Measurements from ENCODE around the gene DNM3. TPM values are rescaled to one million over a fixed set of nuclear protein-coding genes. Genes with fewer than 3 reads are reported as not detected.

DNM3 gene
- polyA plus RNA-seq, 1 donor (not counting 4 experiments of a cell fraction or from before 2014, with no cell fraction given): 2.0 TPM

DNA sequence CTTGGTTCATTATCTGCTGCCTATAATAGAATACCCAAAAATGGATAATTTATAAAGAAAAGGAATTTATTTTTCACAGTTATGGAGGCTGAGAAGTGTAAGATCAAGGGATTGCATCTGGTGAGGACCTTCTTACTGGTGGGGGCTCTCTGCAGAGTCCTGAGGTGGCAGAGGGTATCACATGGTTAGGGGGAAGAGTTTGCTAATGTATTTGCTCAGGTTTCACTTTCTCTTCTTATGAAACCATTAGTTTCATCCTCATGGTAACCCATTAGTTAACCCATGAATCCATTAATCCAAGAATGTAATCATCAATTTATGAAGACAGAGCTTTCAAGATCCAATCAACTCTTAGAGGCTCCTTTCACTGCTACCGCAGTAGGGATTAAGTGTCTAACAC, 120.6 kb downstream of the DNM3 start:
- dilution Hi-C loops (cut with MboI; ENCODE audit: extremely low pct_ligation_motif_present, low sequenced_read_pairs): no loop called here

DNA sequence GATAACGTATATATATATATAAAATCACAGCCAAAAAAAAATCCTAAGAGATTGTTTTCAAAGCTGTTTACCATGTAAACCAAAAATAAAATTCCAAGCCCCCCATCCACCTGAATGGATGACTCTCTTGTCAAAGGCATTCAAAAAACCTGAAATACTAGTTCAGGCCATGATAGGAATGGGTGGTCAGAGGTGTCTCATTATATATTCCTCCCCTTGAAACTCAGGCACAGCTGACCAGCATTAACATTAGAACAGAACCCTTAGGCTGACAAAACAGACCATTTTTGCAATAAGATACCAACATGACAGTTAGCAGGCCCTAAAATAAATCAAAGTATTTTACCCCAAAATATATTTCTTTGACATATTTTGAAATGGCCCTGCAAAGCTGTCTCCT, 122.5 kb downstream of the DNM3 start:
- Histone ChIP-seq H4K20me1 (ENCODE audit: control insufficient read depth, extremely low read depth, insufficient read depth, low read length) (no peaks in the 10 kb centered on the region), H3K9me1 (ENCODE audit: control insufficient read depth, extremely low read depth, insufficient read depth, low read length) (no peaks in the 10 kb centered on the region), H3K79me2 (ENCODE audit: control insufficient read depth, insufficient read depth, low read length) (no peaks in the 10 kb centered on the region), H3K27me3 (ENCODE audit: control insufficient read depth, extremely low read depth, insufficient read depth, low read length) (no peaks in the 10 kb centered on the region), H3K4me3 (ENCODE audit: control insufficient read depth in 2 of 3, extremely low read depth in 1 of 3, insufficient read depth in 2 of 3, low read depth in 1 of 3, low read length in 3 of 3) (no peak overlapping the region), H3K9ac (ENCODE audit: control insufficient read depth, extremely low read depth, insufficient read depth, low read length) (no peak overlapping the region), H3K4me1 (ENCODE audit: control insufficient read depth, extremely low read depth, insufficient read depth, low read length) (peaks cover 8% of the 10 kb centered on the region), H3K4me2 (ENCODE audit: control insufficient read depth, extremely low read depth, insufficient read depth, low read depth, low read length) (no peak overlapping the region), H3K36me3 (ENCODE audit: control insufficient read depth in 2 of 2, extremely low read depth in 1 of 2, insufficient read depth in 2 of 2, low read length in 2 of 2) (no peaks in the 10 kb centered on the region), H3K27ac (ENCODE audit: control insufficient read depth, insufficient read depth, low read length) (no peak overlapping the region), H2AFZ (ENCODE audit: control insufficient read depth, low read length) (no peak overlapping the region), H3K9me3 (ENCODE audit: control insufficient read depth, low read depth, low read length) (no peaks in the 10 kb centered on the region)
- FAIRE-seq (no peak), DNase-seq (ENCODE audit: low read depth, low spot score) (no peak)
- dilution Hi-C loops (cut with MboI; ENCODE audit: extremely low pct_ligation_motif_present, low sequenced_read_pairs): no loop called here
- TF ChIP-seq EZH2 (IDR thresholded peaks at IDR 0.05; ENCODE audit: low read length): no peak
- TF ChIP-seq, protein P1, sequence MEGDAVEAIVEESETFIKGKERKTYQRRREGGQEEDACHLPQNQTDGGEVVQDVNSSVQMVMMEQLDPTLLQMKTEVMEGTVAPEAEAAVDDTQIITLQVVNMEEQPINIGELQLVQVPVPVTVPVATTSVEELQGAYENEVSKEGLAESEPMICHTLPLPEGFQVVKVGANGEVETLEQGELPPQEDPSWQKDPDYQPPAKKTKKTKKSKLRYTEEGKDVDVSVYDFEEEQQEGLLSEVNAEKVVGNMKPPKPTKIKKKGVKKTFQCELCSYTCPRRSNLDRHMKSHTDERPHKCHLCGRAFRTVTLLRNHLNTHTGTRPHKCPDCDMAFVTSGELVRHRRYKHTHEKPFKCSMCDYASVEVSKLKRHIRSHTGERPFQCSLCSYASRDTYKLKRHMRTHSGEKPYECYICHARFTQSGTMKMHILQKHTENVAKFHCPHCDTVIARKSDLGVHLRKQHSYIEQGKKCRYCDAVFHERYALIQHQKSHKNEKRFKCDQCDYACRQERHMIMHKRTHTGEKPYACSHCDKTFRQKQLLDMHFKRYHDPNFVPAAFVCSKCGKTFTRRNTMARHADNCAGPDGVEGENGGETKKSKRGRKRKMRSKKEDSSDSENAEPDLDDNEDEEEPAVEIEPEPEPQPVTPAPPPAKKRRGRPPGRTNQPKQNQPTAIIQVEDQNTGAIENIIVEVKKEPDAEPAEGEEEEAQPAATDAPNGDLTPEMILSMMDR (optimal IDR thresholded peaks at IDR 0.05 in 1 of 3, IDR thresholded peaks at IDR 0.05 in 1 of 3, conservative IDR thresholded peaks at IDR 0.05 in 1 of 3; ENCODE audit: extremely low read depth in 1 of 3, insufficient read depth in 2 of 3, low read length in 3 of 3): no peak

More for the DNA sequence above, 120.6 kb downstream of the DNM3 start:
- H3K9ac ChIP-seq (ENCODE audit: control insufficient read depth, extremely low read depth, insufficient read depth, low read length): no peak overlapping the region
- no peaks in the 10 kb centered on the region for H4K20me1 ChIP-seq (ENCODE audit: control insufficient read depth, extremely low read depth, insufficient read depth, low read length)
- H3K79me2 ChIP-seq (ENCODE audit: control insufficient read depth, insufficient read depth, low read length): no peaks in the 10 kb centered on the region
- H3K27ac ChIP-seq (ENCODE audit: control insufficient read depth, insufficient read depth, low read length): no peak overlapping the region
- H2AFZ ChIP-seq (ENCODE audit: control insufficient read depth, low read length): no peak overlapping the region
- H3K36me3 ChIP-seq (ENCODE audit: control insufficient read depth in 2 of 2, extremely low read depth in 1 of 2, insufficient read depth in 2 of 2, low read length in 2 of 2): no peaks in the 10 kb centered on the region
- DNase-seq (ENCODE audit: low read depth, low spot score) (no peak), FAIRE-seq (no peak)
- TF ChIP-seq, protein P1 (optimal IDR thresholded peaks at IDR 0.05 in 1 of 3, IDR thresholded peaks at IDR 0.05 in 1 of 3, conservative IDR thresholded peaks at IDR 0.05 in 1 of 3; ENCODE audit: extremely low read depth in 1 of 3, insufficient read depth in 2 of 3, low read length in 3 of 3): no peak
- no peak for TF ChIP-seq EZH2 (IDR thresholded peaks at IDR 0.05; ENCODE audit: low read length)
- peaks cover 7% of the 10 kb centered on the region for H3K4me1 ChIP-seq (ENCODE audit: control insufficient read depth, extremely low read depth, insufficient read depth, low read length)
- no peaks in the 10 kb centered on the region for H3K27me3 ChIP-seq (ENCODE audit: control insufficient read depth, extremely low read depth, insufficient read depth, low read length)
- H3K9me1 ChIP-seq (ENCODE audit: control insufficient read depth, extremely low read depth, insufficient read depth, low read length): no peaks in the 10 kb centered on the region
- H3K9me3 ChIP-seq (ENCODE audit: control insufficient read depth, low read depth, low read length): no peaks in the 10 kb centered on the region
- no peak overlapping the region for H3K4me3 ChIP-seq (ENCODE audit: control insufficient read depth in 2 of 3, extremely low read depth in 1 of 3, insufficient read depth in 2 of 3, low read depth in 1 of 3, low read length in 3 of 3)
- H3K4me2 ChIP-seq (ENCODE audit: control insufficient read depth, extremely low read depth, insufficient read depth, low read depth, low read length): no peak overlapping the region
